HT1080 (cell line): ENCODE measurements around the gene TICAM1. TPM values are rescaled to one million over a fixed set of nuclear protein-coding genes. Genes with fewer than 3 reads are reported as not detected.
"Not testable (repeated sequence)": the region's sequence is repeated elsewhere in the genome, so short reads cannot be mapped to it uniquely, and the experiment has no call there.

Source experiments
- DNase-seq: peaks from one replicate; pipeline ENCODE4 v3.0.0-alpha.2; 2015; ENCODE audit warnings: low read depth
- total RNA-seq: library from RNA; depleted of rRNA; stranded (reverse); fragments of >200 nt; shearing (Covaris generic); gene quantifications from 2 replicates; pipeline ENCODE4 v1.2.3, GENCODE V29; 2014

The TICAM1 gene
- total RNA-seq, 1 experiment from 2014 or later: 2.8 TPM

GRCh38 chr19:4806384-4806783 is 25.1 kb downstream of the TICAM1 start:
- DNase-seq: no peak

GRCh38 chr19:4805140-4805539 is 26.4 kb downstream of the TICAM1 start:
- not testable (repeated sequence) for DNase-seq

- peak; percentile 21 for DNase-seq
Measured at GRCh38 chr19:4803736-4804695, 27.5 kb downstream of the TICAM1 start.

- no peak for DNase-seq
Measured at GRCh38 chr19:4802711-4803110, 28.8 kb downstream of the TICAM1 start.

DNA sequence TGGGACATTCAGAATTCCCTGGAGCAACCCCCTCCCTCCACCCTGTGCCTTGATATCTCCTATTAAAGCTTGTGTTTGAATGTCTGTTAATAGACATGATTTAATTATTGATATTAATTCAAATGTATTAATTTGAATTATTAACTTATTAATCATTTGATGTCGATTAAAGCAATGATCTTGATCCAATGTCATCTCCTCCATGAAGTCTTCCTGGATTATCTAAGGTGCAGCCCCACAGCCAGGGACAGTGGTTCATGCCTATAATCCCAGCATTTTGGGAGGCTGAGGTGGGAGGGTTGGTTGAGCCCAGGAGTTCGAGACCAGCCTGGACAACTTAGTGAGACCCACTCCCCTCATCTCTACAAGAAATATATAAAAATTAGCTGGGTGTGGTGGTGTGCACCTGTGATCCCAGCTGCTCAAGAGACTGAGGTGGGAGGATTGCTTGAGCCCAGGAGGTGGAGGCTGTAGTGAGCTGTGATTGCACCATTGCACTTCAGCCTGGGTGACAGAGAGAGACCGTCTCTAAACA is 30.4 kb downstream of the TICAM1 start:
- no peak for DNase-seq

DNA sequence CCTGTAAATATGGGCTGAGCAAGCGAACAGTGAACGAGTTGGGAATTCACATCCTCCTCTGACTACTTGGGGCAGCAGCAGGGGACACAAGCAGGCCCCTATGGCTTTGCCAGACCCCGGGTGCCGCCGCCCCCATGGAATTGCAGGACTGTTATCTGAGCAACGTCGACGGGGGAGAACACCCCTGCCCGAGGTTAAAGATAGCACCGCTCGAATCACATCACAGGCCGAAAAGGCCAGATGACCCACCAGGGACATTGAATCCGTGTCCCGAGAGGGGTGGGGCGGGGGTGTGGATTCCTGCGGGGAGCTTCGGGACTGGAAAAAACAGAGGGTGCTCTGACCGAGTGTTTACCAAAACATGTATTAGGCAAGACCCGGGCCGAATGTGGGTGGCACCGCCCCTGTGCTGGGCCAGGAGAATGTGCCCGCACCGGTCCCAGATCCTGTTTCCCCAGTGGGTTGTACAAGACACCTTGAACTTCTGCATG is 30.9 kb downstream of the TICAM1 start:
- no peak for DNase-seq

GRCh38 chr19:4795400-4795799 is 36.1 kb downstream of the TICAM1 start:
- DNase-seq: no peak

GRCh38 chr19:4794971-4795370 is 36.5 kb downstream of the TICAM1 start:
- no peak for DNase-seq

- not testable (repeated sequence) for DNase-seq
Measured at GRCh38 chr19:4793278-4793677, 38.2 kb downstream of the TICAM1 start.

DNA sequence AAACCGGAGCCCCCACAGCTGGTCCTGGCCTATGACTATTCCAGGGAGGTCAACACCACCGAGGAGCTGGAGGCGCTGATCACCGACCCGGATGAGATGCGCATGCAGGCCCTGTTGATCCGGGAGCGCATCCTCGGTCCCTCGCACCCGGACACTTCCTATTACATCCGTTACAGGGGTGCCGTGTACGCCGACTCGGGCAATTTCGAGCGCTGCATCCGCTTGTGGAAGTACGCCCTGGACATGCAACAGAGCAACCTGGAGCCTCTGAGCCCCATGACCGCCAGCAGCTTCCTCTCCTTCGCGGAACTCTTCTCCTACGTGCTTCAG is 38.7 kb downstream of the TICAM1 start:
- not testable (repeated sequence) for DNase-seq

GRCh38 chr19:4792019-4792865 is 39.3 kb downstream of the TICAM1 start:
- DNase-seq: not testable (repeated sequence)

DNA sequence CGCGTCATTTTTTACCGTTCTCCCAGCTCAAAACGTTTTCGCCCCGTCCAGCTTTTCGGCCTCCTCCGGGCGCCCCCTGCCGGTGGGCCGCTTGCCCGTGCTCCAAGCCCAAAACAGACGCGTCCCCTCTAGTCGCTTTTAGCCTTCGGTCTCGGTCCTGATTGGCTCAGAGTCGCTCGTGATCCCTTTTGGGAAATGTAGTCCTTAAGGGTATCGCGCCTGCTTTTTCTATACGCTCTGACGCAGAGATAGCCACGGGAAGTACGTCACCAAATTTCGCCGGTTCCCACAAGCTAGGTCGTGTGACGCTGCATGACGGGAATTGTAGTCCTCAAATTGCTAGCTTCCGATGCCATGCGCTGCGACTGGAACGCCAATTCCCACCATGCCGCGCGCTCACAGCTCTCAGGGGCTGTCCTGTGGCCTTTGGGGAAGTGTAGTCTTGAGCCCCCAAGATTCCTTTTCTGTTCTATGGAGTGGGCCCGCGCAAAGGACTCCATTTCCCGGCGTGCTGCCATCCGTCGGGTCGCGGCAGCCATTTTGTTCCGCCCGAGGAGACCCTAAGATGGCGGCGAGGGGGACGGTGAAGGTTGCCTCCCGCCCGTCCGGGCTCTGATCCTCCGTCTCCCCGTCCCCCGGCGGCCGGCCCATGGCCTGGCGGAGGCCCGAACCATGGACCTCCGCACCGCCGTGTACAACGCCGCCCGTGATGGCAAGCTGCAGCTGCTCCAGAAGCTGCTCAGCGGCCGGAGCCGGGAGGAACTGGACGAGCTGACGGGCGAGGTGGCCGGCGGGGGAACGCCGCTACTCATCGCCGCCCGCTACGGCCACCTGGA is 40.1 kb downstream of the TICAM1 start, which contains the start of gene FEM1A:
Gene FEM1A, plus strand, starts transcription at position 552 of the 836 bp plus-strand sequence. Its CDS starts 121 bp downstream, at position 673.
- peak; percentile 99 for DNase-seq

GRCh38 chr19:4786412-4787016 is 45.0 kb downstream of the TICAM1 start:
- not testable (repeated sequence) for DNase-seq

- DNase-seq: no peak
Measured at GRCh38 chr19:4781801-4782200, 49.7 kb downstream of the TICAM1 start.

GRCh38 chr19:4780860-4781259 is 50.7 kb downstream of the TICAM1 start:
- no peak for DNase-seq

GRCh38 chr19:4778124-4778523 is 53.4 kb downstream of the TICAM1 start:
- DNase-seq: not testable (repeated sequence)

DNA sequence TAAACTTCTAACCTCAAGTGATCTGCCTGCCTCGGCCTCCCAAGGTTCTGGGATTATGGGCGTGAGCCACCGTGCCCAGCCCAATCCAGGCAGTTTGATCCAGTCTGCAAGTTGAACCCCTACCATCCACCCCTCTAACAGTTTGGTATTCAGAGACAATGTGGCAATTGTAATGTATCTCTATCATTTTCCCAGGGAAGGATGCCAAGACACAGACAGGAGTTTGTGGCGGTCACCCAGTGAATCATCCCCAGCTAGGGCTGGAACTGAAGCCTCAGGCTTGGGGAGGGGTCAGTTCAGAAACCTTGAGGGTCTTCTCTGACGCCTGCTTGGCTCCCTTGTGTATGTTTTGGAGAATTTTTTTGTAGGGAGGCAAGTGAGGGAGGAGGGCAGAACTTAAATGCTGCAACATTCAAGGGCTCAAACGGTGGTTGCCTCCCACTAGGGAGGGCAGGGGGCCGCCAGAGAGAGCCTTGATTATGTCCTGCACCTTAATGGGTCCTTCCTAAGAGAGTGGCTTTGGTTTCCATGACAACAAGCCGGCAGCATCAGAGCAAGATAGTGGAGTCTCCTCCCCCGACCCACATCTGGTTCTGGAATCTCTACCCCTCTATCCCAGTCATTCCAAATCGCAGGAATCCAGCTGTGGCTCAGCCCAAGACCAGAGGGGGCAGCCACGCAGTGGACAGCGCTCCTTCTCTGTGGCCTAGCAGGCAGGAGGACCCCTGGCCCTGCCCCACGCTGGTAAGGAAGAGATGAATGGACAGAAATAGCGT is 54.9 kb downstream of the TICAM1 start:
- DNase-seq: peak; percentile 46

DNA sequence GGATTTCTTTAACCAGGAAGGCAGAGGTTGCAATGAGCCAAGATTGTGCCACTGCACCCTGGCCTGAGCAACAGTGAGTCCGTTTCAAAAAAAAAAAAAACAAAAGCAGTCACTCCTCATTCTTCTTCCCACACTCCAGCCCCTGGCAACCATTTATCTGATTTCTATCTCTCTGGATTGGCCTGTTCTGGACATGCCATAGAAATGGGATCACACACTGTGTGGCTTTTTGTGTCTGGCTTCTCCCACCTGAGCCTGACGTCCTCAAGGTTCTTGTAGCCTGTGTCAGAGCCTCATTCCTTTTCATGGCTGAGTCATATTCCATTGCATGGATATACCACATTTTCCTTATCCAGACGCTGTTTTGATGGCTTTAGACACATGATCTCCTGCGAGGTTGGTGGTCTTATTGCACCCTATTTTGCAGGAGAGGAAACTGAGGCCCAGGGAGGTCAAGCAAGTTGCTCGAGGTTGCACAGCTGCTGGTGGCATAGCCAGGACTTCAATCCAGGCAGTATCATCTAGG is 55.8 kb downstream of the TICAM1 start:
- DNase-seq: no peak

DNA sequence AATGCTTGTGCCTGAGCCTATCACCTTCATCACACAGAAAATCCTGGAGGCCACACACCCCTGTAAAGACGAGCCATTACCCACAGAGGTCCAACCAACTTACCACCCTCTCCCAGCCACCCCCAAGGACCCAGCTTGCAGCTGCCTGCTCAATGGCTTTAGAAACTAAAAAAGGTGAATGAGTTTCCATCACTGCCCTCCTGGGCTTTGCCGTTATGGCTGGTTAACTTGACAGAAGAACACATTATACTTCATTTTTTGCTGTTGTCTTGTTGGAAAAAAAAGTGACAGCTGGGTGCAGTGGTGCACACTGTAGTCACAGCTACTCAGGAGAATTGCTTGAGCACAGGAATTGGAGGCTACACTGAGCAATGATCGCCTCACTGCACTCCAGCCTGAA is 57.4 kb downstream of the TICAM1 start:
- DNase-seq: no peak
